Measurements from ENCODE around the gene ADAMTS2.

The ADAMTS2 gene

DNA sequence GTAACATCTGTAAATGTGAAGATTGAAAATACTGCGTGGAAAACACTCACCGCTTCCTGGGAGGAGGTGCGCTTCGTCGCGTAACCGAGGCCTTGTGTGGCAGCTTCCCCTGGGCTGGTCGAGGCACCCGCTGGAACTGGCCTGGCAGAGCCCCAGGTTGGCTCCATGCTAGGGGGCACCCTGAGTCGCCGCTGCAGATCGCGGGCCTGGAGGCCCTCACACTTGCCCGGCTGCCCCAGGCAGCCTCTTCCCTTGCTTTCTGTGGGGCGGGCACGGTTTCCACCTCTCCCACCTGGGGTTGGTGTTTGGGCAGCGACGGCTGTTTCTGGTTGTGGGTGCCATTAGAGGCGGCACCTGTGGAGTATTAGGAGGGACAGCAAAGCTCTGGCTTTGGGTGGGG is 284.2 kb downstream of the ADAMTS2 start:
- in situ Hi-C loops (cut with HindIII; ENCODE audit: low sequenced_read_pairs): no loop called here

All from DLD1 (cell line).